Measurements from ENCODE around the gene NME3. TPM values are rescaled to one million over a fixed set of nuclear protein-coding genes. Genes with fewer than 3 reads are reported as not detected.

Gene NME3
- total RNA-seq, 1 experiment from 2014 or later: 76.9 TPM

DNA sequence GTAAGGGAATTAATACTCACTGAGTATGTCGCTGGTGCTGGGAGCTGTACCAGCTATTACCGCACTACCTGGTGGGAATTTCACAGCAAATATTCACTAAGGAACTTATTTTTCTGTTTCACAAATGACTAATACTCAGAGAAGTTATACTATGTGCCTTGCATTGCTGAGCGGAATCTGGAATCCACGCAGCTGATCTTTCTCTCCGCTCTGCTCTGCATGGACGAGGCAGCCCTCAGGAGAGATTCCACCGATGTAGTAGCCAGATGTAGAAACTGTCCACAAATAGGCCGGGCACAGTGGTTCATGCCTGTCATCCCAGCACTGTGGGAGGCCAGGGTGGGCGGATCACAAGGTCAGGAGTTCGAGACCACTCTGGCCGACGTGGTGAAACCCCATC, 17.1 kb downstream of the NME3 start:
- Mint-ChIP-seq H3K4me1 (no peaks in the 10 kb centered on the region), H3K4me3 (no peak overlapping the region), H3K36me3 (ENCODE audit: insufficient read depth in 1 of 3, low read depth in 3 of 3) (peaks cover 0 to 32% (median 21%) of the 10 kb centered on the region in 3 experiments; a peak in 6 of 7 replicates), H3K27me3 (ENCODE audit: low read depth) (no peaks in the 10 kb centered on the region), H3K27ac (no peak overlapping the region; a peak in 1 of 7 replicates), H3K9me3 (no peaks in the 10 kb centered on the region)
- no peak overlapping the region for H2BK120ac ChIP-seq (ENCODE audit: low read depth, low read length, poor library complexity, severe bottlenecking)
- H3K9me3 ChIP-seq (ENCODE audit: control insufficient read depth, low read depth, low read length): no peaks in the 10 kb centered on the region
- no peak overlapping the region for H3K4me2 ChIP-seq (ENCODE audit: insufficient read depth, insufficient read length, low read length)
- WGBS (ENCODE audit: extremely low coverage, insufficient read length, low lambda C conversion rate): no CpG with 5 or more reads among the region's 12 CpGs
- no peak overlapping the region for H3K56ac ChIP-seq (ENCODE audit: insufficient read length, low read depth, low read length)
- TF ChIP-seq, protein P1, sequence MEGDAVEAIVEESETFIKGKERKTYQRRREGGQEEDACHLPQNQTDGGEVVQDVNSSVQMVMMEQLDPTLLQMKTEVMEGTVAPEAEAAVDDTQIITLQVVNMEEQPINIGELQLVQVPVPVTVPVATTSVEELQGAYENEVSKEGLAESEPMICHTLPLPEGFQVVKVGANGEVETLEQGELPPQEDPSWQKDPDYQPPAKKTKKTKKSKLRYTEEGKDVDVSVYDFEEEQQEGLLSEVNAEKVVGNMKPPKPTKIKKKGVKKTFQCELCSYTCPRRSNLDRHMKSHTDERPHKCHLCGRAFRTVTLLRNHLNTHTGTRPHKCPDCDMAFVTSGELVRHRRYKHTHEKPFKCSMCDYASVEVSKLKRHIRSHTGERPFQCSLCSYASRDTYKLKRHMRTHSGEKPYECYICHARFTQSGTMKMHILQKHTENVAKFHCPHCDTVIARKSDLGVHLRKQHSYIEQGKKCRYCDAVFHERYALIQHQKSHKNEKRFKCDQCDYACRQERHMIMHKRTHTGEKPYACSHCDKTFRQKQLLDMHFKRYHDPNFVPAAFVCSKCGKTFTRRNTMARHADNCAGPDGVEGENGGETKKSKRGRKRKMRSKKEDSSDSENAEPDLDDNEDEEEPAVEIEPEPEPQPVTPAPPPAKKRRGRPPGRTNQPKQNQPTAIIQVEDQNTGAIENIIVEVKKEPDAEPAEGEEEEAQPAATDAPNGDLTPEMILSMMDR (conservative IDR thresholded peaks at IDR 0.05): no peak
- no peak overlapping the region for H3T11ph ChIP-seq (ENCODE audit: low read length)
- H3K23ac ChIP-seq (ENCODE audit: insufficient read length, low read depth, low read length): no peak overlapping the region
- no peaks in the 10 kb centered on the region for H3K79me2 ChIP-seq (ENCODE audit: insufficient read depth, low read length)
- no peaks in the 10 kb centered on the region for H3K23me2 ChIP-seq (ENCODE audit: insufficient read length, low read depth, low read length, poor library complexity, severe bottlenecking)
- no peak overlapping the region for H3K18ac ChIP-seq (ENCODE audit: insufficient read length, low read depth, low read length)
- H3K27ac ChIP-seq (ENCODE audit: insufficient read length, low read depth, low read length): no peak overlapping the region
- H3K14ac ChIP-seq (ENCODE audit: insufficient read depth, low read length): no peak overlapping the region
- H2AFZ ChIP-seq (ENCODE audit: low read length): no peak overlapping the region
- H3K9ac ChIP-seq (ENCODE audit: extremely low read depth, insufficient read length, low read length): no peak overlapping the region
- no peak overlapping the region for H2BK5ac ChIP-seq (ENCODE audit: insufficient read length, low read length)
- H3K4ac ChIP-seq (ENCODE audit: low read depth, low read length): no peak overlapping the region
- H4K91ac ChIP-seq (ENCODE audit: insufficient read length, low read depth, low read length): no peak overlapping the region
- H3K27me3 ChIP-seq (ENCODE audit: insufficient read depth, low read length): no peaks in the 10 kb centered on the region
- no peaks in the 10 kb centered on the region for H3K4me1 ChIP-seq (ENCODE audit: insufficient read depth, low read length)
- no peak overlapping the region for H4K8ac ChIP-seq (replicated peaks; ENCODE audit: insufficient read length, low read depth, low read length)
- no peak overlapping the region for H2BK12ac ChIP-seq (ENCODE audit: insufficient read length, low read depth, low read length)
- H4K5ac ChIP-seq (ENCODE audit: insufficient read length, low read depth, low read length): no peak overlapping the region
- DNase-seq: no peak
- H2AK5ac ChIP-seq (ENCODE audit: insufficient read length, low read length): no peak overlapping the region
- no peaks in the 10 kb centered on the region for H3K79me1 ChIP-seq (ENCODE audit: insufficient read depth, low read depth, low read length, poor library complexity, severe bottlenecking)
- no peak overlapping the region for H2BK20ac ChIP-seq (ENCODE audit: low read depth, low read length, poor library complexity, severe bottlenecking)
- H4K20me1 ChIP-seq (ENCODE audit: control insufficient read depth, insufficient read depth, insufficient read length): no peaks in the 10 kb centered on the region
- no peak overlapping the region for H2BK15ac ChIP-seq (ENCODE audit: low read depth, low read length)

All from H9 (cell line).